Adrenal gland (tissue), 12 donors: Measurements from ENCODE around the gene NRDC. TPM values are rescaled to one million over a fixed set of nuclear protein-coding genes. Genes with fewer than 3 reads are reported as not detected.

ENCODE experiments used
- DNase-seq, 7 donors: peaks; one replicate each; pipeline ENCODE4 v3.0.0-alpha.2; 2019 to 2020
- H3K27ac ChIP-seq, 5 donors: fragments of 200-600 bp; sonication (generic) in 4 of 5; 1 replicate in 3 of 5; 2 replicates in 2 of 5; pipeline versions ENCODE4 v1.5.1 to v1.8.0; 2016 to 2020; ENCODE audit warnings: mild to moderate bottlenecking in 1 of 5
- H3K27me3 ChIP-seq: fragments of 200-600 bp; 2 replicates; pipeline ENCODE4 v1.8.0; 2021
- H3K36me3 ChIP-seq, 2 donors: fragments of 200-600 bp; replicated peaks in 1 of 2; 1 replicate in 1 of 2; 2 replicates in 1 of 2; pipeline versions ENCODE4 v1.5.1 to v1.8.0; 2018 to 2022
- H3K4me1 ChIP-seq, 2 donors: fragments of 200-600 bp; replicated peaks in 1 of 2; 1 replicate in 1 of 2; 2 replicates in 1 of 2; pipeline versions ENCODE4 v1.5.1 to v1.8.0; 2018 to 2021
- H3K4me3 ChIP-seq, 4 donors: fragments of 200-600 bp; sonication (generic) in 3 of 4; one replicate each; pipeline ENCODE4 v1.5.1; 2016 to 2018
- H3K9me3 ChIP-seq, 3 donors: fragments of 200-600 bp; sonication (generic) in 1 of 3; replicated peaks in 1 of 3; 1 replicate in 2 of 3; 2 replicates in 1 of 3; pipeline versions ENCODE4 v1.5.1 to v1.8.0; 2016 to 2021
- CTCF ChIP-seq, 6 experiments: fragments of 450-650 bp in 4 of 6; fragments of 200-600 bp in 2 of 6; sonication (generic) in 1 of 6; IDR thresholded peaks; 1 replicate in 5 of 6; 2 replicates in 1 of 6; pipeline versions ENCODE4 v1.5.1 to v1.8.0; 2016 to 2021; ENCODE audit warnings: antibody characterized with exemption in 6 of 6, mild to moderate bottlenecking in 2 of 6, moderate library complexity in 1 of 6
- POLR2A ChIP-seq, 2 donors: fragments of 450-650 bp; IDR thresholded peaks; one replicate each; pipeline ENCODE4 v1.6.1; 2017; ENCODE audit warnings: antibody characterized with exemption in 2 of 2, mild to moderate bottlenecking in 2 of 2, moderate library complexity in 1 of 2
- WGBS, 4 donors: extraction: QIAGEN DNeasy Blood & Tissue Kit in 2 of 4; methylation state at CpG; one replicate each; pipeline versions ENCODE4 v1.1.5 to v1.1.7; 2013 to 2017; 5-methylcytosine and 5-hydroxymethylcytosine counted together
- intact Hi-C, 2 donors: fragments of 100-400 bp; cut with DNase I; formaldehyde crosslinking; loops; one replicate each; pipeline versions ENCODE4 v1.14.1 to v1.15.0; 2022 to 2023
- polyA plus RNA-seq, 3 donors: library from polyadenylated mRNA; stranded (reverse); fragments of 200-250 nt in 2 of 3; fragments of 350-450 nt in 1 of 3; fragmentation: Illumina TruSeq in 1 of 3; extraction: RNeasy Lipid Tissue Mini Kit (QIAGEN cat#74804) in 1 of 3; gene quantifications; one replicate each; pipeline ENCODE4 v1.2.3, GENCODE V29; 2013 to 2014
- total RNA-seq, 9 donors: library from RNA; depleted of rRNA in 4 of 9; stranded (reverse); fragments of >200 nt in 4 of 9; fragments of 120-200 nt in 1 of 9; fragmentation: NEBNext Ultra II Directional in 1 of 9; extraction: Animal tissue kit (Norgen Biotek cat#: 25700) in 1 of 9; gene quantifications; one replicate each; pipeline versions ENCODE4 v1.1.0 to v1.2.4, GENCODE V29; 2013 to 2023
- donor health status: healthy with polysubstance abuse.
- donor health status: Bipolar disorder and iron deficiency.
- donor health status: DM: yes; HTN: yes; CAD: no.
- donor health status: DM: no; HTN: no; CAD: no.
- donor health status: DM: no; HTN: no; CAD: no.
- donor health status: DM: yes; HTN: yes; CAD: no.

NRDC gene
- total and polyA plus RNA-seq, 12 donors, result 49.5 to 373 (median 119) TPM

GRCh38 chr1:51871351-51871975, 7.1 kb downstream of the NRDC start:
- Histone ChIP-seq H3K36me3 (no peaks in the 10 kb centered on the region), H3K4me3 (no peak overlapping the region), H3K4me1 (peaks cover 11 to 36% of the 10 kb centered on the region in 2 donors), H3K27me3 (no peaks in the 10 kb centered on the region), H3K27ac (no peak overlapping the region), H3K9me3 (no peaks in the 10 kb centered on the region)
- 88 to 96% (median 93%) methylated on average over 6 of the region's 6 CpGs for WGBS, 4 donors
- DNase-seq, result no peak
- intact Hi-C loops, result no loop called here
- TF ChIP-seq CTCF (IDR thresholded peaks at IDR 0.05) (no peak), POLR2A (IDR thresholded peaks at IDR 0.05) (no peak)

DNA sequence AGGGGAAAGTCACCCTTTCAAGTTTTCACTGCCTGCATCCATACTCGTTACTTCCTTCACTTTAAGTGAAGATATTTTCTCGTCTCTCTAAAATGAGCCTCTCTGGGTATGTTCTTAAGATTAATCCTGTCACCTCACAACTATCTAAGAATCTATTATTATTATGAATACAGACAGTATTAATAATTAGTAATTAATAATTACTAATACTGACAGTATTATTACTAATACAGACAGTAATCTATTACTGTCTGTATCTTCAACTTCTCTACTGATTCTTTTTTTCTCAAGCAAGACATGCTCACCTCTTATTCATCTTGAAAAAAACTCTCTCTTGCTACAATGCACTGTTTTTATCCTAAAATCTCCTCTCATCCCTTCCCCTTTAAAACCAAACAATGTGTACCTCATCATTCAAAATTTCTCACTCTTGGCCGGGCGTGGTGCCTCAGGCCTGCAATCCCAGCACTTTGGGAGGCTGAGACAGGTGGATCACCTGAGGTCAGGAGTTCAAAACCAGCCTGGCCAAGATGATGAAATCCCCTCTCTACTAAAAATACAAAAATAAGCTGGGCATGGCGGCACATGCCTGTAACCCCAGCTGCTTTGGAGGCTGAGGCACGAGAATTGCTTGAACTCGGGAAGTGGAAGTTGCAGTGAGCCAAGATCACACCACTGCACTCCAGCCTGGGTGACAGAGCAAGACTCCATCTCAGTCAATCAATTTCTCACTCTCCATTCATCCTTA, 7.8 kb downstream of the NRDC start:
- Histone ChIP-seq H3K4me3 (no peak overlapping the region), H3K9me3 (no peaks in the 10 kb centered on the region), H3K27ac (no peak overlapping the region), H3K27me3 (no peaks in the 10 kb centered on the region), H3K4me1 (peaks cover 7 to 34% of the 10 kb centered on the region in 2 donors), H3K36me3 (no peaks in the 10 kb centered on the region)
- WGBS, 4 donors, result 93 to 98% (median 96%) methylated on average over 7 of the region's 7 CpGs
- intact Hi-C loops, result no loop called here
- TF ChIP-seq CTCF (IDR thresholded peaks at IDR 0.05), result no peak
- TF ChIP-seq POLR2A (IDR thresholded peaks at IDR 0.05), result no peak
- no peak for DNase-seq

DNA sequence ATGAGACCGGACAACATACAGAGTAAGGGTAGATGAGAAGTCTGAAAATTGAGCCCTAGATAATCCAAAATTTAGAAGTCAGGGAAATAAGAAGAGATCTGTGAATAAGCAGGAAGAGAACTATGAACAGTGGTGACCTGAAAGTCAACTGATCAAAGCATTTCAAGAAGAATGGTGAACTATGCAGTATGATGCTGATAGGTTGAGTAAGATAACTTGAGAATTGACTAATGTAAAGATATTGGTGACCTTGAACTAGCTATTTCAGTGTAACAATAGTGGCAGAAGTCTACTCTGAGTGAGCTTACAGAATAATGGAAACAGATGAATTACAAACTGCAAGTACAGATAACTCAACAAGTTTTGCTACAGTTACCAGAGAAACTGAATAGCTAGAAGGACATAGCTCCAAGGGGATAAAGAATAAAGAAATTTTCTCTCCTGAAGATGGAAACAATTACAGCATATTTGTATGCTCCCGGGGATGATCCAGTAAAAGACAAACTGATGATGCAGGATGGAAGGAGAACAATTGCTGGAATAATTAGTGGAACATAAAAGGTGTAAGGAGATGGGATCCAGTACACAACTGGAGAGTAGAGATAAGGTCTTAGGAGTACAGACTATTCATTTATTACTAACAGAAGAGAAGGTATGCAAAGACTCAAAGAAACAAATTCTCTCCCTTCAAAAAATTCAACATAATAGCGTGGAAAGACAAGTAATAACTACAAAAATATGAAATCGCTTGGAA, 10.9 kb downstream of the NRDC start:
- H3K9me3 ChIP-seq, result no peaks in the 10 kb centered on the region
- TF ChIP-seq CTCF (IDR thresholded peaks at IDR 0.05), result no peak
- no peak for TF ChIP-seq POLR2A (IDR thresholded peaks at IDR 0.05)
- H3K36me3 ChIP-seq, result no peaks in the 10 kb centered on the region
- H3K27ac ChIP-seq, result no peak overlapping the region
- peaks cover 3 to 21% of the 10 kb centered on the region in 2 donors for H3K4me1 ChIP-seq
- no peak for DNase-seq
- WGBS, 4 donors, result 93 to 95% (median 93%) methylated on average over 4 of the region's 4 CpGs
- intact Hi-C loops, result no loop called here
- H3K27me3 ChIP-seq, result no peaks in the 10 kb centered on the region
- H3K4me3 ChIP-seq, result no peak overlapping the region

DNA sequence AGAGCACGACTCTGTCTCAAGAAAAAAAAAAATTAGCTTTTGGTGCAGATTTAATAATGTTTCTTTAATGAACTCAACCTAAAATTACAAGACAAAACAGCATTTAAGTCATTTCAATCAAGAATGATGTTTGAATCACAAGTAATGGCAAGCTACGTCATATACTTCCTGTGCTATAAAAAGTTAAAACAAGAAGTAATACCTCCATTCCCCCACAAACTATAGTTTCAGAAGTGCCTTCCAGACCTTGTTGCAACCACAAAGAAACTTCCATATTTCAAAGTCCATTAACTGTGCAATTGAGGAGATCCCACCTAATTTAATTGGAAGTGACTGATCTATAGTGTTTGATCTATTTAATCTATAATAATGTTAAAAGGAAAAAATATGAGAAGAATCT, 15.1 kb downstream of the NRDC start:
- Histone ChIP-seq H3K9me3 (no peaks in the 10 kb centered on the region), H3K4me1 (peaks cover 3 to 9% of the 10 kb centered on the region in 2 donors), H3K4me3 (no peak overlapping the region), H3K27me3 (no peaks in the 10 kb centered on the region), H3K27ac (no peak overlapping the region), H3K36me3 (no peaks in the 10 kb centered on the region)
- WGBS, 4 donors, result 83 to 90% (median 87%) methylated on average over 2 of the region's 2 CpGs
- intact Hi-C loops, result no loop called here
- TF ChIP-seq CTCF (IDR thresholded peaks at IDR 0.05), result no peak
- TF ChIP-seq POLR2A (IDR thresholded peaks at IDR 0.05), result no peak
- no peak for DNase-seq
